CD4-positive, CD25-positive, alpha-beta regulatory T cell (primary cell): ENCODE results near the gene FBRS. TPM values are rescaled to one million over a fixed set of nuclear protein-coding genes. Genes with fewer than 3 reads are reported as not detected.
A peak's percentile ranks its signal among the peaks of the same experiment; 100 is the strongest.

Source experiments
- ATAC-seq, 2 donors: fragments of 150-1000 bp; cut with Tn5 transposase; one replicate each; pipeline ENCODE4 v1.10.0; 2021; ENCODE audit warnings: low read depth in 2 of 2, moderate number of reproducible peaks in 2 of 2, moderate library complexity in 1 of 2
- DNase-seq, 3 donors: peaks; one replicate each; pipeline versions ENCODE4 v3.0.0 to v3.0.0-alpha.2; 2012 to 2022; ENCODE audit warnings: mixed read lengths in 1 of 3
- H3K27ac ChIP-seq: one replicate; pipeline ENCODE4 v1.7.0; 2013; ENCODE audit warnings: mild to moderate bottlenecking, low read length; ENCODE audit not compliant: insufficient read depth, poor library complexity, severe bottlenecking
- H3K27me3 ChIP-seq: one replicate; pipeline ENCODE4 v1.7.0; 2013; ENCODE audit warnings: low read length; ENCODE audit not compliant: control insufficient read depth, insufficient read depth
- H3K36me3 ChIP-seq: one replicate; pipeline ENCODE4 v1.7.0; 2013; ENCODE audit warnings: mild to moderate bottlenecking, low read length, moderate library complexity; ENCODE audit not compliant: control insufficient read depth, insufficient read depth
- H3K4me1 ChIP-seq: 2 replicates; pipeline ENCODE4 v1.7.0; 2013; ENCODE audit warnings: mild to moderate bottlenecking, low read length; ENCODE audit not compliant: insufficient read depth, control insufficient read depth, poor library complexity, severe bottlenecking
- H3K4me3 ChIP-seq: one replicate; pipeline ENCODE4 v1.7.0; 2013; ENCODE audit warnings: low read depth, mild to moderate bottlenecking, low read length, moderate library complexity
- H3K9me3 ChIP-seq, 2 experiments: 1 replicate in 1 of 2; 2 replicates in 1 of 2; pipeline ENCODE4 v1.7.0; 2013; ENCODE audit warnings: low read length in 2 of 2, mild to moderate bottlenecking in 1 of 2, moderate library complexity in 1 of 2; ENCODE audit not compliant: control insufficient read depth in 2 of 2
- H3K27ac Mint-ChIP-seq, 3 donors: one replicate each; pipeline ENCODE4 v1.8.0; 2020 to 2022; ENCODE audit warnings: mild to moderate bottlenecking in 3 of 3, mixed read lengths in 3 of 3, moderate library complexity in 2 of 3
- H3K27me3 Mint-ChIP-seq: one replicate; pipeline ENCODE4 v1.8.0; 2022; ENCODE audit warnings: mild to moderate bottlenecking, mixed read lengths
- H3K36me3 Mint-ChIP-seq: one replicate; pipeline ENCODE4 v1.8.0; 2020; ENCODE audit warnings: mixed read lengths
- H3K4me1 Mint-ChIP-seq, 4 donors: one replicate each; pipeline ENCODE4 v1.8.0; 2020 to 2022; ENCODE audit warnings: mixed read lengths in 4 of 4, mild to moderate bottlenecking in 1 of 4
- H3K4me3 Mint-ChIP-seq, 4 donors: one replicate each; pipeline ENCODE4 v1.8.0; 2020 to 2022; ENCODE audit warnings: mild to moderate bottlenecking in 4 of 4, mixed read lengths in 4 of 4, moderate library complexity in 3 of 4
- H3K9me3 Mint-ChIP-seq, 7 donors: one replicate each; pipeline ENCODE4 v1.8.0; 2020 to 2022; ENCODE audit warnings: mixed read lengths in 7 of 7, mild to moderate bottlenecking in 3 of 7, moderate library complexity in 2 of 7
- polyA plus RNA-seq, 4 donors: library from polyadenylated mRNA; unstranded; fragments of 300-500 nt; fragmentation: Illumina TruSeq; gene quantifications; one replicate each; pipeline ENCODE4 v1.2.3, GENCODE V29; 2021
- total RNA-seq: library from RNA; stranded (reverse); gene quantifications from one replicate; pipeline ENCODE4 v1.2.3, GENCODE V29; 2022

Gene FBRS
- total and polyA plus RNA-seq, 5 donors from 2014 or later = 2.3 to 179 (median 3.3) TPM

GRCh38 chr16:30656388-30656787, 1.8 kb upstream of the FBRS start:
- no peak for ATAC-seq
- no peaks in the 10 kb centered on the region for H3K9me3 ChIP-seq
- Mint-ChIP-seq H3K27ac (peak overlapping the region in 2 of 3 donors; percentile 33 to 53), H3K27me3 (no peaks in the 10 kb centered on the region), H3K4me1 (peaks cover 7 to 43% (median 24%) of the 10 kb centered on the region in 4 donors), H3K9me3 (no peaks in the 10 kb centered on the region), H3K4me3 (peak overlapping the region; percentile 35 to 72 (median 56)), H3K36me3 (peaks cover 17% of the 10 kb centered on the region)
- peaks cover 39% of the 10 kb centered on the region for H3K4me1 ChIP-seq
- H3K4me3 ChIP-seq = no peak overlapping the region
- H3K27ac ChIP-seq = no peak overlapping the region
- no peaks in the 10 kb centered on the region for H3K27me3 ChIP-seq
- peaks cover 41% of the 10 kb centered on the region for H3K36me3 ChIP-seq
- no peak for DNase-seq

- Histone ChIP-seq H3K4me3 (peak overlapping the region; percentile 67), H3K9me3 (no peaks in the 10 kb centered on the region), H3K27me3 (no peaks in the 10 kb centered on the region), H3K36me3 (peaks cover 48% of the 10 kb centered on the region), H3K4me1 (peaks cover 41% of the 10 kb centered on the region), H3K27ac (peak overlapping the region; percentile 100)
- peak overlapping the region; percentile 69 to 100 (median 94) for H3K27ac Mint-ChIP-seq
- no peaks in the 10 kb centered on the region for H3K9me3 Mint-ChIP-seq
- H3K27me3 Mint-ChIP-seq = no peaks in the 10 kb centered on the region
- peak overlapping the region; percentile 78 to 95 (median 88) for H3K4me3 Mint-ChIP-seq
- H3K4me1 Mint-ChIP-seq = peaks cover 12 to 44% (median 26%) of the 10 kb centered on the region in 4 donors
- ATAC-seq = no peak
- peaks cover 25% of the 10 kb centered on the region for H3K36me3 Mint-ChIP-seq
- DNase-seq = no peak
Measured at GRCh38 chr16:30656974-30657865, 1.0 kb upstream of the FBRS start.

GRCh38 chr16:30658731-30659506, 688 bp downstream of the FBRS start:
- peaks cover 33% of the 10 kb centered on the region for H3K36me3 Mint-ChIP-seq
- DNase-seq = peak in 1 of 3 donors; percentile 99
- peaks cover 51% of the 10 kb centered on the region for H3K36me3 ChIP-seq

GRCh38 chr16:30659507-30660423, 1.5 kb downstream of the FBRS start:
- ATAC-seq = no peak
- Mint-ChIP-seq H3K9me3 (no peaks in the 10 kb centered on the region), H3K36me3 (peaks cover 33% of the 10 kb centered on the region), H3K4me1 (peaks cover 12 to 52% (median 35%) of the 10 kb centered on the region in 4 donors), H3K27ac (peak overlapping the region; percentile 83 to 97 (median 91)), H3K4me3 (peak overlapping the region; percentile 88 to 93 (median 90)), H3K27me3 (no peaks in the 10 kb centered on the region)
- H3K27ac ChIP-seq = peak overlapping the region; percentile 100
- H3K4me1 ChIP-seq = peaks cover 56% of the 10 kb centered on the region
- H3K9me3 ChIP-seq = no peaks in the 10 kb centered on the region
- peak; percentile 42 to 58 (median 52) for DNase-seq
- H3K4me3 ChIP-seq = peak overlapping the region; percentile 82
- no peaks in the 10 kb centered on the region for H3K27me3 ChIP-seq
- H3K36me3 ChIP-seq = peaks cover 50% of the 10 kb centered on the region

More at GRCh38 chr16:30658731-30659506, 688 bp downstream of the FBRS start:
- H3K9me3 Mint-ChIP-seq = no peaks in the 10 kb centered on the region
- Histone ChIP-seq H3K27ac (peak overlapping the region; percentile 100), H3K9me3 (no peaks in the 10 kb centered on the region), H3K4me1 (peaks cover 56% of the 10 kb centered on the region), H3K27me3 (no peaks in the 10 kb centered on the region), H3K4me3 (peak overlapping the region; percentile 85)
- peaks cover 12 to 52% (median 35%) of the 10 kb centered on the region in 4 donors for H3K4me1 Mint-ChIP-seq
- H3K27ac Mint-ChIP-seq = peak overlapping the region; percentile 99 to 100 (median 100)
- no peaks in the 10 kb centered on the region for H3K27me3 Mint-ChIP-seq
- H3K4me3 Mint-ChIP-seq = peak overlapping the region; percentile 93 to 96 (median 95)
- ATAC-seq = peak; percentile 14 to 16

- ATAC-seq (no peak), DNase-seq (peak; percentile 73 to 86 (median 74))
- Mint-ChIP-seq H3K27me3 (no peaks in the 10 kb centered on the region), H3K4me1 (peaks cover 12 to 56% (median 34%) of the 10 kb centered on the region in 4 donors), H3K9me3 (no peaks in the 10 kb centered on the region), H3K36me3 (peaks cover 30% of the 10 kb centered on the region), H3K27ac (peak overlapping the region; percentile 83 to 97 (median 91)), H3K4me3 (peak overlapping the region; percentile 88 to 93 (median 90))
- Histone ChIP-seq H3K27me3 (no peaks in the 10 kb centered on the region), H3K36me3 (peaks cover 50% of the 10 kb centered on the region), H3K9me3 (no peaks in the 10 kb centered on the region), H3K4me1 (peaks cover 56% of the 10 kb centered on the region), H3K4me3 (peak overlapping the region; percentile 82), H3K27ac (peak overlapping the region; percentile 100)
Measured at GRCh38 chr16:30660424-30661261, 2.4 kb downstream of the FBRS start.

- Histone ChIP-seq H3K27ac (peak overlapping the region; percentile 100), H3K4me3 (no peak overlapping the region), H3K9me3 (no peaks in the 10 kb centered on the region), H3K36me3 (peaks cover 60% of the 10 kb centered on the region), H3K4me1 (peaks cover 49% of the 10 kb centered on the region), H3K27me3 (no peaks in the 10 kb centered on the region)
- Mint-ChIP-seq H3K4me3 (peak overlapping the region in 3 of 4 donors; percentile 88 to 93 (median 89)), H3K27me3 (no peaks in the 10 kb centered on the region), H3K27ac (peak overlapping the region in 1 of 3 donors; percentile 97), H3K4me1 (peaks cover 12 to 45% (median 30%) of the 10 kb centered on the region in 4 donors), H3K36me3 (peaks cover 30% of the 10 kb centered on the region), H3K9me3 (no peaks in the 10 kb centered on the region)
- ATAC-seq (no peak), DNase-seq (no peak)
Measured at GRCh38 chr16:30662449-30662848, 4.2 kb downstream of the FBRS start.
